Esophagus muscularis mucosa (tissue), 4 donors: ENCODE results near the gene TOR4A. TPM values are rescaled to one million over a fixed set of nuclear protein-coding genes. Genes with fewer than 3 reads are reported as not detected.

Experiments used
- DNase-seq: peaks from one replicate; pipeline ENCODE4 v3.0.0-alpha.2; 2017; ENCODE audit errors: extremely low spot score
- H3K27ac ChIP-seq, 4 donors: fragments of 200-600 bp; sonication (generic); replicated peaks in 1 of 4; 1 replicate in 3 of 4; 2 replicates in 1 of 4; pipeline ENCODE4 v1.5.1; 2016 to 2019; ENCODE audit warnings: mild to moderate bottlenecking in 1 of 4
- H3K27me3 ChIP-seq, 4 donors: fragments of 200-600 bp; sonication (generic); one replicate each; pipeline versions ENCODE4 v1.5.1 to v1.6.0; 2016 to 2019
- H3K36me3 ChIP-seq, 4 donors: fragments of 200-600 bp; sonication (generic); one replicate each; pipeline ENCODE4 v1.5.1; 2016 to 2019
- H3K4me1 ChIP-seq, 4 donors: fragments of 200-600 bp; sonication (generic); one replicate each; pipeline ENCODE4 v1.5.1; 2016 to 2019
- H3K4me3 ChIP-seq, 4 donors: fragments of 200-600 bp; sonication (generic); 1 replicate in 2 of 4; 2 replicates in 2 of 4; pipeline ENCODE4 v1.5.1; 2016 to 2019; ENCODE audit warnings: mild to moderate bottlenecking in 4 of 4, moderate library complexity in 1 of 4
- H3K9me3 ChIP-seq, 4 donors: fragments of 200-600 bp; sonication (generic); 1 replicate in 3 of 4; 2 replicates in 1 of 4; pipeline ENCODE4 v1.5.1; 2016 to 2019
- EP300 ChIP-seq: sonication (generic); formaldehyde crosslinking; IDR thresholded peaks from one replicate; pipeline ENCODE4 v1.6.1; 2017; ENCODE audit warnings: antibody characterized with exemption
- POLR2A ChIP-seq: fragments of 450-650 bp; IDR thresholded peaks from one replicate; pipeline ENCODE4 v1.6.1; 2017; ENCODE audit warnings: antibody characterized with exemption, moderate library complexity, mild to moderate bottlenecking, low read depth
- POLR2AphosphoS5 ChIP-seq, 2 donors: sonication (generic); formaldehyde crosslinking; IDR thresholded peaks; one replicate each; pipeline ENCODE4 v1.6.1; 2017; ENCODE audit warnings: antibody characterized with exemption in 2 of 2
- WGBS: methylation state at CpG from one replicate; pipeline ENCODE4 v1.1.5; 2018; 5-methylcytosine and 5-hydroxymethylcytosine counted together
- intact Hi-C: fragments of 100-400 bp; cut with DNase I; formaldehyde crosslinking; loops from one replicate; pipeline ENCODE4 v1.15.1; 2023
- total RNA-seq, 4 donors: library from RNA; depleted of rRNA; stranded (reverse); fragments of >200 nt; gene quantifications; one replicate each; pipeline versions ENCODE4 v1.1.0 to v1.2.1, GENCODE V29; 2016
- TF ChIP-seq, protein P1 (sequence below), 3 experiments: fragments of 200-600 bp in 2 of 3; fragments of 450-650 bp in 1 of 3; sonication (generic) in 2 of 3; IDR thresholded peaks; one replicate each; pipeline ENCODE4 v1.5.1; 2017 to 2019; ENCODE audit warnings: antibody characterized with exemption in 3 of 3, mild to moderate bottlenecking in 2 of 3, moderate library complexity in 1 of 3

The TOR4A gene
- total RNA-seq, 4 donors from 2014 or later = 5.0 to 9.2 (median 7.3) TPM

GRCh38 chr9:137305798-137306065 is 28.2 kb downstream of the TOR4A start:
- Histone ChIP-seq H3K9me3 (no peaks in the 10 kb centered on the region), H3K27ac (peak overlapping the region; percentile 56 to 81 (median 66)), H3K36me3 (no peaks in the 10 kb centered on the region), H3K4me1 (peaks cover 55 to 67% (median 65%) of the 10 kb centered on the region in 4 donors), H3K4me3 (peak overlapping the region; percentile 34 to 44 (median 37)), H3K27me3 (peaks cover 0 to 86% (median 13%) of the 10 kb centered on the region in 4 donors)
- TF ChIP-seq POLR2AphosphoS5 (IDR thresholded peaks at IDR 0.05) (no peak), EP300 (no peak), POLR2A (no peak)
- TF ChIP-seq, protein P1, sequence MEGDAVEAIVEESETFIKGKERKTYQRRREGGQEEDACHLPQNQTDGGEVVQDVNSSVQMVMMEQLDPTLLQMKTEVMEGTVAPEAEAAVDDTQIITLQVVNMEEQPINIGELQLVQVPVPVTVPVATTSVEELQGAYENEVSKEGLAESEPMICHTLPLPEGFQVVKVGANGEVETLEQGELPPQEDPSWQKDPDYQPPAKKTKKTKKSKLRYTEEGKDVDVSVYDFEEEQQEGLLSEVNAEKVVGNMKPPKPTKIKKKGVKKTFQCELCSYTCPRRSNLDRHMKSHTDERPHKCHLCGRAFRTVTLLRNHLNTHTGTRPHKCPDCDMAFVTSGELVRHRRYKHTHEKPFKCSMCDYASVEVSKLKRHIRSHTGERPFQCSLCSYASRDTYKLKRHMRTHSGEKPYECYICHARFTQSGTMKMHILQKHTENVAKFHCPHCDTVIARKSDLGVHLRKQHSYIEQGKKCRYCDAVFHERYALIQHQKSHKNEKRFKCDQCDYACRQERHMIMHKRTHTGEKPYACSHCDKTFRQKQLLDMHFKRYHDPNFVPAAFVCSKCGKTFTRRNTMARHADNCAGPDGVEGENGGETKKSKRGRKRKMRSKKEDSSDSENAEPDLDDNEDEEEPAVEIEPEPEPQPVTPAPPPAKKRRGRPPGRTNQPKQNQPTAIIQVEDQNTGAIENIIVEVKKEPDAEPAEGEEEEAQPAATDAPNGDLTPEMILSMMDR (IDR thresholded peaks at IDR 0.05) = no peak
- WGBS = 24% methylated on average over 7 of the region's 8 CpGs
- intact Hi-C loops = no loop called here
- DNase-seq = no peak

GRCh38 chr9:137306066-137306849 is 28.7 kb downstream of the TOR4A start:
- DNase-seq = no peak
- H3K9me3 ChIP-seq = no peaks in the 10 kb centered on the region
- peaks cover 0 to 83% (median 13%) of the 10 kb centered on the region in 4 donors for H3K27me3 ChIP-seq
- 29% methylated on average over 5 of the region's 30 CpGs for WGBS
- intact Hi-C loops = no loop called here
- peak overlapping the region; percentile 56 to 81 (median 66) for H3K27ac ChIP-seq
- peak overlapping the region in 3 of 4 donors; percentile 35 to 44 (median 39) for H3K4me3 ChIP-seq
- no peaks in the 10 kb centered on the region for H3K36me3 ChIP-seq
- TF ChIP-seq, protein P1 (IDR thresholded peaks at IDR 0.05) = no peak
- TF ChIP-seq POLR2AphosphoS5 (IDR thresholded peaks at IDR 0.05) = no peak
- no peak for TF ChIP-seq EP300
- TF ChIP-seq POLR2A = no peak
- peaks cover 53 to 62% (median 60%) of the 10 kb centered on the region in 4 donors for H3K4me1 ChIP-seq

- H3K4me3 ChIP-seq = peak overlapping the region in 1 of 4 donors; percentile 29
- H3K9me3 ChIP-seq = no peaks in the 10 kb centered on the region
- no peak for DNase-seq
- H3K27me3 ChIP-seq = peaks cover 0 to 86% (median 13%) of the 10 kb centered on the region in 4 donors
- TF ChIP-seq, protein P1 (IDR thresholded peaks at IDR 0.05) = no peak
- no peak for TF ChIP-seq POLR2AphosphoS5 (IDR thresholded peaks at IDR 0.05)
- no peak for TF ChIP-seq EP300
- no peak for TF ChIP-seq POLR2A
- peak overlapping the region; percentile 56 to 81 (median 66) for H3K27ac ChIP-seq
- peaks cover 50 to 57% (median 55%) of the 10 kb centered on the region in 4 donors for H3K4me1 ChIP-seq
- H3K36me3 ChIP-seq = no peaks in the 10 kb centered on the region
- 47% methylated on average over 7 of the region's 23 CpGs for WGBS
- intact Hi-C loops = no loop called here
Observed at GRCh38 chr9:137306850-137307254, 29.3 kb downstream of the TOR4A start.

DNA sequence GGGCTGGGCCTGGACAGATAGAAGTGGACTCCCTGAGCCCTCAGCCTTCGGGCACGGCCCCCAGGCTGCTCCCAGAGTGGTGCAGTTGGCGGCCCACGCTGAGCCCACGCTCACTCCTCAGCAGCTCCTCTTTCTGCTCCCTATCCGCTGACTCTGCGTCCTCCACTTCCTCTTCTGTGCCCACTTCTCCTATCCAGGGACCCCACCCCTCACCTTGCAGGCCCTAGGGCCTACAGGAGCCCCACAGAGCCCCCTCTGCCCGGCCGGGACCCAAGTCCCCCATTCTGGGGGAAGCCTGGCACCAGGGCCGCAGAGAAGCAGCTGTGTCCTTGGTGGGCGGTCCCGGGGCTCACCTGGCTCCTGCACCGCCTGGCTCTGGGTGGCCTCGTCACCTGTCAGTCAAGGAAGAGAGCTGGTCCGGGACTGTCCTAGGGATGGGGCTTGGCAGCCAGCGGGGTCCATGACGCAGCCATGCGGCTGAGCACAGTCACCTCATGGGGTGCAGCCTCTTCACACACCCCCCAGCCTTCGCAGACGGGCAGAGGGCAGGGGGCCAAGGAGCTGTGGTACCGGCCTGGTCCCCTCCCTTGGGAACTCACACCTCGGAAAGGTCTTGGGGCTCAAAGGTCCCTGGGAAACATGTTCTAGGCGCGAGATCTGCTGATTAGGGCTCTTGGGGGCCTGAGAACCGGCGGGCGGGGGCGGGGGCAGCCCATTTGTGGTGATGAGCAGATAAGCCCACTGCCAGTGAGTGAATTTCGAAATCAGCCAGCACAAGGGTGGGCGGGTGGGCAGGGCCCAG is 29.9 kb downstream of the TOR4A start:
- intact Hi-C loops = no loop called here
- H3K4me1 ChIP-seq = peaks cover 50 to 56% (median 54%) of the 10 kb centered on the region in 4 donors
- WGBS = 69% methylated on average over 11 of the region's 30 CpGs

More for the DNA sequence above, 29.9 kb downstream of the TOR4A start:
- H3K36me3 ChIP-seq = no peaks in the 10 kb centered on the region
- H3K27ac ChIP-seq = peak overlapping the region in 1 of 4 donors; percentile 81
- TF ChIP-seq EP300 (no peak), POLR2AphosphoS5 (IDR thresholded peaks at IDR 0.05) (no peak), POLR2A (no peak)
- TF ChIP-seq, protein P1 (IDR thresholded peaks at IDR 0.05) = no peak
- peak overlapping the region in 1 of 4 donors; percentile 29 for H3K4me3 ChIP-seq
- no peak for DNase-seq
- H3K27me3 ChIP-seq = peaks cover 0 to 89% (median 13%) of the 10 kb centered on the region in 4 donors
- H3K9me3 ChIP-seq = no peaks in the 10 kb centered on the region
